GM18511 (cell line): ENCODE results near the gene CCNQ.

Source experiments
- ATAC-seq: cut with Tn5 transposase; IDR thresholded peaks from one replicate; pipeline ENCODE4 v1.9.1; 2021; ENCODE audit warnings: mild to moderate bottlenecking, moderate library complexity; ENCODE audit not compliant: unreplicated experiment

The CCNQ gene

DNA sequence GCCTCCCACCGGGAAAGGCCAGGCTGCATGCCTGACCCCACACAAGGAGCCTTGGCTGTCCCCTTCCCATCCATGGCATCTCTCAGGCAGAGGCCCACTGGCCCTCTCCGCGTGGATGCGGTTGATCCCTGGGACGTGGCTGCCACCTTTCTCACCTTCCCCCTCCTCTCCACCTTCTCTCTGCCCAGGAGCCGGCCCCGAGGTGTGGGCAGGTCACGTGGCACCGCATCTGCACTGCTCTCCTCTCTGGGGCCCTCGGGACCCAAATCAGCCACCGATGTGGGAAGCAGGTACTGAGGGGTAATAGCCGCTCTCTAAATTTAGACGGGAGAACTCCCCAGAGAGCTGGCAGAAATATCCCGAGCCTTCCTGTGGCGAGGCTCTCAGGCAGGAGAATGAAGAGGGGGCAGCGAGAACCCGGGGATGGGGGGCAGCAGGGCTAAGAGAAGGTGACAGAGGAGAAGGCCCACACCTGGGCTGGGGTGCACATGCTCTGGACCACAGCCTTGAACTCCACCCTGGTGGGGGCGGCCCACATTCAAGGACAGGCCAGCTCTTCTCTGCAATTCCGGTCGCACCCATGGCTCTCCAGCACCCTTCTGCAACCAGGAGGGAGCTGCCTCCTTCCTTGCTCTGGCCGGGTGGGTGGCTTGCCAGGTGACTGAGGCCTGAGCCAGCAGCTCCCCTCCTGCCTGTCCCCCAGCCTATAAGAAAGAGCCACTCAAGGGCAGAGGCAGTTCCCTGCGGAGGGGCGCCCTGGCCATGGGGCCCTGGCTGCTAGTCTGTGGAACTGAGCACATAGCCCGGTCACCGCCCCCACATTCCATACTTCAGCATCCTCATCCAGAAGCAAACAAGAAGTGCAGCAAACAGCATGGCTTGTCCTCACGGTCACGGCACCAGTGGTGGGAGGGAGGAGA is 38.4 kb upstream of the CCNQ start:
- no peak for ATAC-seq

DNA sequence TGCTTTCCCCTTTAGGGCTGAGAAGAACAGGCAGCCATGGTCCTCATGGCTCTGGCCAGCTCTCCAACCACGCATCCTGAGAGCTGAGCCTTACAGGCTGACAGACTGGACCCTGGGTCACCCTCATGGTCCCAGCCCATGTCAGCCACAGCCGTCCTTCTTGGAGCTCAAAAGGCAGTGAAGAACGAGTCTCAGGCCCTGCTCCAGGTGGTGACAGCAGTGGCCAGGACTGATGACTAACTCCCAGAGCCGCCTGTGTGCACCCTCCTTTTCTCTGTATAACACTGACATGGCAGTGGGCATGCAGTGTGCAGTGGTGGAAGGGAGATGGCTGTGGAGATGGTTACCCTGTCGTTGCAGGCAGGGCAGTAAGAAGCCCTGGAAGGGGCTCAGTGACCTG is 37.8 kb upstream of the CCNQ start:
- no peak for ATAC-seq

DNA sequence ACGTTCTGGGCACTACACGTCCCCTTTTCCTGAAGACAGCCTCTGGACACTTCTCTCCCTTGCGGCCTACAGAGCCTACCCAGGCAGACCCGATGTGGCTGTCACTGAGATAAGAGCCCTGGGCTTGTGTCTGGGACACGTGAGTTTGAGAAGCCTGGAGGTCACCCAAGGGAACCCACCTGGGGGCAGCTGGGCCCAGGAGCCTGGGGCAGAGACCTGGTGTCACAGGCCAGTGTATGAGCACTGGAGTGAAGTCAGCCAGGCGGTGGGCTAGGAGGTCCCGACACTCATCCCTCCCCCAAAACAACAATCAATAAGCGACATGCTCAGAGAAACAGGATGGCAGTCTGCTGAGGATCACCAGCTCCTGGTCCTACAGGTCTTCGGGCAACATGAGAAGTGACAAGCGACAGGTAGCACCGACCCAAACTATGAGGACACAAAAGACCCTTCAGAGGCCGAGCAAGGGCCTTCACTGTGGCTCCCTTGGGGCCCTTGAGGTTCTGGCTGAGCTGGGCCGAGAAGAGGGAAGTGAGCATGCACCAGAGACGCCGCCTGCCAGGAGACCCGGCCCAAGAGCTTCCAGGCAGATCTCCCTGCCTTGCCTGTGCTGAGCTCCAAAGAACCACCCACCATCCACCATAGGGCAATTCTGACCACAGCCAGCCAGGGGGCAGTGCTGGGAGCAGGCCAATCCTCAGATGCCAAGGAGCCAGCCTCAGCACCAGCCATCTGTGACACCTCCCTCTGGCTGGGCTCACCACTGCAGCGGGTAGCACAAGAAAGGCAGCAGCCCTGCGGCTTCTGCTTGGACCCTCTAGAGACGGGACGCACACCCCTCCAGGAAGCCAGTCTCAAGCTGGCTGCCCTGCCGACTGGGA is 37.1 kb upstream of the CCNQ start:
- ATAC-seq = no peak

DNA sequence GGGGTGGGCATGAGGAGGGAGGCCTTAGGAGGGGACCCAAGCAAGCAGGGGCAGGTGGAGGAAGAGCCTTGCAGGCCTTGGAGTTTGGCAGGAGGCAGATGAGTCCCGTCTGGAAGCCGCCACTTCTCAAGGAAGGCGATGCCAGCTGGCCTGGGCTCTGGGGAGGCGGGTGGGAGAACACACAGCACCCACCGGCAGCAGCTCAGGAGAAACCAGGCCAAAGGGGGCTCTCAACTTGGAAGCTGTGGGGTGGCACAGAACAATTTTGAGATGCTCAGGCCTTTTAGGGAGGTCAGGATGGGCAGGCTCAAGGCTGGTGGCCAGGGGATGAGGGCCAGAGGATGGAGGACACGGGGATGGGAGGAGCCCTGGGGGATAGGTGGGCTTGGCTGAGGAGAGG is 36.4 kb upstream of the CCNQ start:
- ATAC-seq = no peak

DNA sequence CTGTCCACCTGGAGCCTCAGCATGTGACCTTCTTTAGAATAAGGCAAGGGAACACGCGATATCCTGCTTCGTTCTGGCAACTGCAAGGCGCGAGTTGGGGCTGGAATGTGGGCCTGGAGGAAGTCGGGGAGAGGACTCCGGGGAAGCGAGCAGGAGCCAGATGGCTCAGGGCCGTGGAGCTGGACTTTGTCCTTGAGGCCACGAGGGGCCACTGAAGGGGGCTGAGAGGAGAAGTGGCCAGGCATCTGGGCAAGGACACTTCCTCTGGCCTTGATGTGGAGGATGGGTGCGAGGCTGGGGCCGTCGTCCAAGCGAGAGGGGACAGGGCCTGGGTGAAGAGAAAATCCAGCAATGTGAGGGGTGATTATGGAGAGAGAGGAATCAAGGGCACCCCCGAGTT is 35.9 kb upstream of the CCNQ start:
- ATAC-seq = no peak

DNA sequence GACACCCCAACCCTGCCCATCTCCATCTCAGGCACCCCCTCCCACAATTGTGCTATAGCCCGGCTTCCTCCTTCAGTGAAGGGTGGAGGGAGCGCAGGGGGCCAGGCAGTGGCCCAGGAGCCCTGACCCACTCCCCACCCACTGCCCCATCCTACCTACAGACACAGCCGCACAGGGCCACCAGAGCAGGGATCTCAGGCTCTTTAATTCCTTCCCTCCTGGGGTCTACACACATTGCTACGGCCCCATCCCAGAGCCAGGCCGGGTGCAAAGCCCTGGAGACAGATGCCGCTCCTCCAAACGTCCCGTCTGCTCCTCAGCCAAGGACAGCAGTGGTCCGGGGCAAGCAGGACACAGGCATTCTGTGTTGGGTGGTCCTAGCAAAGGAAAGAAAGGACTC is 35.3 kb upstream of the CCNQ start:
- no peak for ATAC-seq

DNA sequence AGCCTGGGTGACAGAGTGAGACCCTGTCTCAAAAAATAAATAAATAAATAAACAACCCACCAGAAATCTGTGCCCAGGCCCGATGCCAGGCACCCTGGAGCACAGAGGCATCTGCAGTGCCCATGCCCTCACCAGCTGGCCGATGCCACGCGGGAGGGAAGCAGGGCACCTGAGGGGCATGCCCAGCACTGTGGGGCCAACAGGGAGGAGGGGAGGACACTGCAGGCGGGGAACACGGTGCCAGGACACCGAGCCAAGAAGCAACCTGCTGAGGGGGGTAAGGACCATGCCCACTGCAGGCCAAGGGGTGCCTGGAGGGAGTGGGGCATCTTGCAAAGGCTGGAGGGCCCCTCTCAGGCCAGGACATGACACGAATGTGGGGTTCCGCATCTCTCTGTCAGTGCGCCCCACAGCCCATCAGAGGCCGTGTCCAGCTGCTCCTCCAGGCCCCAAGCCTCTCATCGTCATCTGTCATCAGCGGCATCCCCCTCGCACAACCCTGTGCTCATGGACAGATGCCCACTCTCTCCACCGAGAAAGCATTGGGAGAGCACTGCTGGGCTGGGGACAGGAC is 34.8 kb upstream of the CCNQ start:
- no peak for ATAC-seq

DNA sequence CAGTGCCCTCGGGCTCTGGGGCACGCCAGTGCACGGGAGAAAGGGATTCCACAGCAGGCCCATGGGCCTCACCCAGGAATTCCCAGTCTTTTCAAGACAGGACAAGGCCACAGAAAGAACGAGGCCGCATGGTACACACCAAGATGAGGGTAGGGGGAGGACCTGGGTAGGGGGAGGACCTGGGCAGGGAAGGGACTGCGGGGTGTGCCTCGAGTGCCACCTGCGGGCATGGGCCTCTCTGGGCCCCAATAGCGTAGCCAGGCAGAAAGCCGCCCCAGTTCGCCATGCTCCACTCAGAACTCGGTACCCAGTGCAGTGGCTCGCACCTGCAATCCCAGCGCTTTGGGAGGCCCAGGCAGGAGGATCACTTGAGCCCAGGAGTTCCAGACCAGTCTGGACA is 34.1 kb upstream of the CCNQ start:
- ATAC-seq = no peak

DNA sequence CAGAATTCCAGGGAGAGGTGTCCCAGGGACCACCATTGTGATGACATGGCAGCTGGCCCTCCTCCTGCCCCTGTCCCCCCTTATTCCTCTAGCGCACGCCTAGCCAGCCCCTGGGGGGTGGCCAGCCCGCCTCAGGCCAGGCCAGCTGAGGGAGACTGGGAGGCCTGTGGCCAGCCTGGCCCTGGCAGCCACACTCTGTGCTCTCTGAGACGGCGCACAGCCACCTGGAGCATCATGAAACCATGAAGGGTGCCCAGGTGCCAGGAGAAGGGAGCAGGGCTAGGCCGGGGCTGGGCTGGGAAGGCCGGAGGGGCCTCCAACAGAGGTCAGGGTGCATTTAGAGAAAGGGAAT is 33.6 kb upstream of the CCNQ start:
- no peak for ATAC-seq

DNA sequence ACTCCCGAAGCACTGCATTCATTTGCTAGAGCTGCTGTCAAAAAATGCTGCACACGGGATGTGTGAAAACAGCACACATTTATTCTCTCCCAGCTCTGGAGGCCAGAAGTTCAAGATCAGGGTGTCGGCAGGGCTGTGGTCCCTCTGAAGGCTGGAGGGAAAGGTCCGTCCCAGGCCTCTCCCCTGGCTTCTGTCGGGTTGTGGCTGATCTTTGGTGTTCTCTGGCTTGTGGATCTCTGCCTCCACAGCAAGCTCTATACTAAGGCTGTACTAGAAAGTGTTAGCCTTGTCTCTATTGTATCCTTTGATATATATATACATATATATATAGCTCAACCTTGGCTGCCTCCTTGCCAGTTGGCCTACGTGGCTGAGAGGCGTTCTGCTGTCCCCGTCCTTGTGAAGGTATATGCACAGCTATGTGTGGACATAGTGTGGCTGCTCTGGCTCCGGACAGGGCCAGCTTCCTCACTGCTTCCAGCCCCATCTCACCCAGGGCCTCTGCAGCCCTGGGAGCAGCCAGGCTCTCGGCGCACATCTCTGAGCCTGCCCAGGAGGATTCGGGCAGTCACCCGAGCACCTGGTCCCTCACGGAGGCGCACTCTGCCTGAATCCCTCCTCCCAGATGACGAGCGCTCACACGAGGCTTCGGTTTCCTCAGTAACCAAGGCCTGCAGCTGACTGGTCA is 33.1 kb upstream of the CCNQ start:
- ATAC-seq = no peak

DNA sequence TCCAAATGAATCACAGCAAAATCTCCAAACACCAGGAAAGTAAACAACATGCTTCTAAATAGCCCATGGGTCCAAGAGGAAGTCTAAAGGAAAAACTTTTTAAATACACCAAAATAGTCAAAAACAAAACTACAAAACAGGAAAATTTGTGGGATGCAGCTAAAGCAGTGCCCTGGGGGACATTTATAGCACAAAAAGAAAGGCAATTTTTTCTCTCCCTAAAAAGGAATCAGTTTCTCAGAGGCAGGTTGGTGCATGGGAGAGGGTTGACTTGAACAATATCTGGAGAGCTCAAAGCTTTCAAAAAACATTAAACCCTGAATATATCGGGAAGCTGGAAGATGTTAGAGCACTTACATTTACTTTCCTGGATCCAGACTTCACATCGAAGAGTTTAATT is 32.4 kb upstream of the CCNQ start:
- ATAC-seq = no peak

DNA sequence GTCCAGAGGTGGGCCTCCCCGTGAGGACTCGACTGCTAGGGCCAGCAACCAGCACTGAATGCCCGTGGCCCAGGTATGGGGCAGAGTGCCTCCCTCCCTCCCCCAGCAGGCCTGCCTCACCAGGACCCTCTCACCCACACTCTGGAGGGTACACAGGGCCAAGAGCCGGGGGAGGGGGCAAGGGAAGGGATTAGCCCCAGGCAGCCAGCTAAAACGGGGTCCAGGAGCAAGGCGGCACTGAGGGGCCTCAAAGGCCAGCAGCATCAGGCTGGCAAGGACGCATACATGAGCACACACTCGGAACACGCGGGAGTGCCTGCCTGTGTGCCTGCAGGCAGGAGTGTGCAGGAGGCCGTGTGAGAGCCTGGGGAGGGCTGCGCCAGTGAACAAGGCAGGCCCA is 29.7 kb upstream of the CCNQ start:
- ATAC-seq = no peak

DNA sequence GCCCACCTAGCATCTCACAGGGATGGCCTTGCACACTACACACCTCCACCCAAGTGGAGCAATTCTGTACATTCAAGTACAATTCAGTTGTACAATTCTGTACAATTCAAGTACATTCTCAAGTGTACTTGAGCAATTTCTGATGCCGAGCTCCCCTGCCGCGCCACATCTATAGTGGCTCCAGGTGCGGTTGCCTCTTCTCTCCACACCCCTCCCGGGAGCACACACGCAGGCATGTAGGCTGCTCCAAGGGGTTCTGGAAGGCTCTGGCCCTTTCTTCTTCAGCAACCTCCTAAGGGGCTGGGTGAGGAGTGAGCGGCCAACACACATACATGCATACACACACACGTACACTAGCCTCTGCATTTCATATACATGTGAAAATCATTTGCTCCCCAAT is 29.2 kb upstream of the CCNQ start:
- no peak for ATAC-seq

DNA sequence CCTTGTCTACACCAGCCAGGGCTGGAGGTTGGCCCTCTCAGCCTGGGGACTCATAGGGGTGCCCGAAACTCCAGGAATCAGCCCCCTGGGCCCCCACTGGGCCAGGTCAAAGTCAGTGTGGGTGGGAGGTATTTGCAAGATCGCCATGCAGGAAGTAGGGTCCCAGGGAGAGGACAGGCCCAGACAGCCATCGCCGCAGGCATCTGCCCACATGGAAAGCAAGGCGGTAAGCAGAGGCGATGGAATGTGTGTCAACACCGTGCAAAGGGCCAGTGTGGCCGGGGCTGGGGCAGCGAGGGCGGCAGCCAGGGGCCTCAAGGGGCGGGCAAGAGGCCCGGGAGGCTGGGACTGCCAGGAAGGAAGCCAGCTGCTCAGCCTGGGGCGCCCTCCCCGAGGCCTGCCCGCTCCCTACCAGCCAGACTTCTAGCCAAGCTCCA is 28.8 kb upstream of the CCNQ start:
- no peak for ATAC-seq

DNA sequence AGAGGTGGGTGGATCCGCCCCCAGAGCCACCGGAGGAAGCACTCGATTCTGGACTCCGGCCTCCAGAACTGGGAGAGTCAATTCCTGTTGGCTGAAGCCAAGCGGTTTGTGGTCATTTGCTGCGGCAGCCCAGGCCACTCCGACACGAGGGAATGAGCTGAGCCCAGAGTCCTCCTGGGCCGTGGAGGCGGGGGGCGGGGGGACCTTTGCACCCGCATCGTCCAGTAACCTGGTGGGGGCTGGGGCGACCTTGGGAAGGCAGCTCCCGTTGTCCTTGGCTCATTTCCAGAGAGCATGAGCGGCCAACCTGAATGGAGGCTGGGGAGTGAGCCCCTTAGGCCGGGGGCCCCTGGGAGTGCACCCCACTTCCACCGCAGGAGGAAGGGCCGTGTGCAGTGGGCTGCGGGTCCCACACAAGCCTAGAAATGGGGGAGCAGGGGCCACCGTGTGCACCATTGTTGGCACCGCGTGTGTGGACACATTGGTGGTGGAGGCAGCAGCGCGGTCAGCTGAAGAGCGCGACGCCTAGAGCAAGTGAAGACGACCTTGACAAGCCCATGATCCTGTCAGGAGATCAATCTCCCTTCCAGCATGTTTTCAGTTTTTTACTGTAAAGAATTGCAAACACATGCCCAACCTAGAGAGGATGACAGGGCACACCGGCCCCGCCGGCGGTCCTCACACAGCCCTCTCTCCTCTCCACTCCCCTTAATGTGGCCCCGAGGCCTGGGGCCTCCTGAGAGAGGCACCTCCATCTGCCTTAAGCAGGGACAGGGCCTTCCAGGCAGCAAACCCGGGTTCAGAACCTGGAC is 28.1 kb upstream of the CCNQ start:
- ATAC-seq = no peak

DNA sequence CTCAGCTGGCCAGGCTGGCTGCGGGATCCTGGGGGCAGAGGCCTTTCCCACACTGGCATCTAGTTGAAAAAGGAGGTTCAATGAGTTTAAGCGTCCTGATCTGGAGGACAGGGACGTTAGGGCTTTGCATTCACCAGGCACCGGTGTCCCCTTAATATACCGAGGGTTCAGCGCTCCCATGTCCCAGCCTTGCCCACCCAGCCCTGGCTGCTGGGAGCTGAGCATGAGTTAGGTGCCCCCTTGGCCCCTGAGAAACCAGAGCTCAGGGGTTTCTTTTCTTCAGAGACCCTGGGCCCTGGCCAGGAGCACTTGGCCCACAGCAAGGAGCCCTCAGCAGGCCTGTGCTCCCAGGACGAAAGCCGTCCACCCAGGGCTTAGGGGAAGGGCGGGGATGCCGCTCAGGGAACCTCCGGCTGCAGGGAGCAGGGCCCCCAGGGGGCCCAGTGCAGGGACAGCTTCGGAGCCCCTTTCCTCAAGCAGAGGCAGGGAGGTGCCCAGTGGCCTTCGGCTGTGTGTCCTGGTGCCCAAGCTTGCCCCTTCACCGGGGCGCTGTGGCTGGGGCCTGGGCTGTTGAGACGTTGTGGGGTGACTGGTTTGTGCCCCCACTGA is 27.2 kb upstream of the CCNQ start:
- ATAC-seq = no peak

DNA sequence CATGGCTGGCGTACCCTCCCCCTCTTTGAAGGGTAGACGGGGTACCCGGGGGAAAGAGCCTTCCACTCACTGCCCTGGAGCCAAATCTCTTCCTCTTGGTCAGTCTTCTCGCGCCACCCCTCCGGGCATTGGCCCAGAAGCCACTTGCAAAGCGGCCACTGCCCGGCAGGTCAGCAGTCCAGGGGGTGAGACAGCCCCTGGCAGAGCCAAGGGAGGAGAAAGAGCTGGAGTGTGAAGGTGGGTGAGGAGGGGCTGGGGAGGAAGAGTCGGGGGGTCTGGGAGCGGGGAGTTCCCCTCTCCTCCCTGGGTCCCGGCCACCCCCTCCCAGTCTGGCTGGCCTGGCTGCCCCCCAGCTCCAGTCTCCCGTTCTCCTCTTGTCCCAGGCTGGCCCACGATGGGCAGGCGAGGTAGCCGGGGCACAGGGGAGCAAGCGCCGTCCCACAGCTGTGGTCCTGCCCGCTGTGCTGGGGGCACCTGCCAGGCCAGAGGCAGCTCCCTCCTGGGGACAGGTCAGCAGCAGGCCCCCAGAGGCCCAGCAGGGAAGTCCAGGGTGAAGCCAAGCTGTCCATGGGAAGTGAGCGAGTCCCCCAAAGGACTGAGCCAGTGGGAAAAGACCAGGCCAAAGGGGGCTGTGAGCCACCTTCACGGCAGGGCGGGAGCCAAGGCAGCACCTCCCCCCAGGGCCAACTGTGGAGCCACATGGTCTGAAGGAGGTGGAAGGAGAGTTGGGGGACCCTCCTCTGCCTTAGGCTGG is 26.5 kb upstream of the CCNQ start:
- ATAC-seq = no peak

DNA sequence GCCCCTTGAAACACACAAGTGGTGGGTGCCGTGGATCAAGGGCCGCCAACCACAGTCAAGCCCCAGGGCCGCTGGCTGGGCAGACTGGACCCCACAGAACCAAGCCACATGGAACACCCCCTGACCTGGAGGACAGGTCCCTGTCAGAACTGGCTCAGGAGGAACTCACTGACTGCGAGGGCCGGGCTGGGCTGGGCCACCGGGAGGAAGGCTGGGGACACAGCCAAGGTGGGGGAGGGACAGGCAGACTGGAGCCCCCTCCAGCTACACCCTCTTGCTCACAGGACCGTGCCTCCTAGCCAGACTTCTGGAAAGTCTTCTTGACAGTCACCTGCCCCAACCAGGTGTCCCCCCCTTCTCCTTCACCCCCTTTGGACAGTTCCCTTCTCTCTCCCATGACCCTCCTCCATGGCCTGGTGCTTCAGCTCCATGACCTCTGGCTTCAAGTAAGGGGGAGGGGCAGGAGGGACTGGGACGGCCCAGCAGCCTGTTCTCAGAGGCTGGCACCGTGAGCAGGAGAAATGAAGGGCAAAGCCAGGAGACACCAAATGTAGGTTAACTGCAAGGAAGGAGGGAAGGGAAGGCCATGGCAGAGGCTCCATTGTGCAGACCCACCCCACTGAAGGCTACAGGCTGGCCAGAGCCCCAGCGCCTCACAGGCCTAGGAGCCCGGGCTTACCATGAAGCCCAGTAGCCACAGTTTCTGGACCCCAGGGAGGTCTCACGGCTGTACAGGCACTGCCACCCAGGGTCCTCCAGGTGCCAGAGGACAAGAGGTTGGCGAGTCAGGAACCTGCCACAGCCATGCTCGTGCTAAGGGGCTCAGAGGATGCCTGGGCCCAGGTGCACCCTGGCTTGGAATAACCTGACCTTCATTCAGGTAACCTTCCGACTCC is 25.5 kb upstream of the CCNQ start:
- ATAC-seq = no peak
